Transverse colon (tissue), 4 donors: Measurements from ENCODE around the gene IL31. TPM values are rescaled to one million over a fixed set of nuclear protein-coding genes. Genes with fewer than 3 reads are reported as not detected.

Source experiments
- DNase-seq: peaks from one replicate; pipeline ENCODE4 v3.0.0-alpha.2; 2019
- H3K27ac ChIP-seq, 4 donors: fragments of 200-600 bp; sonication (generic); 2 replicates each; pipeline ENCODE4 v1.5.1; 2016 to 2018; ENCODE audit warnings: inconsistent platforms in 4 of 4
- H3K27me3 ChIP-seq: fragments of 200-600 bp; sonication (generic); 2 replicates; pipeline ENCODE4 v1.5.1; 2017; ENCODE audit warnings: inconsistent platforms
- H3K36me3 ChIP-seq, 4 donors: fragments of 200-600 bp; sonication (generic); 2 replicates each; pipeline ENCODE4 v1.5.1; 2017 to 2019; ENCODE audit warnings: inconsistent platforms in 4 of 4
- H3K4me1 ChIP-seq, 4 donors: fragments of 200-600 bp; sonication (generic); 2 replicates each; pipeline ENCODE4 v1.5.1; 2017 to 2020; ENCODE audit warnings: inconsistent platforms in 4 of 4
- H3K4me3 ChIP-seq, 4 donors: fragments of 200-600 bp; sonication (generic); 1 replicate in 1 of 4; 2 replicates in 3 of 4; pipeline versions ENCODE4 v1.5.1 to v1.6.1; 2017 to 2019; ENCODE audit warnings: inconsistent platforms in 4 of 4
- H3K9me3 ChIP-seq, 2 donors: fragments of 200-600 bp; sonication (generic); 2 replicates each; pipeline ENCODE4 v1.5.1; 2017 to 2019; ENCODE audit warnings: inconsistent platforms in 2 of 2
- CTCF ChIP-seq, 5 experiments: fragments of 200-600 bp in 3 of 5; fragments of 450-650 bp in 2 of 5; sonication (generic) in 3 of 5; IDR thresholded peaks; 1 replicate in 2 of 5; 2 replicates in 3 of 5; pipeline ENCODE4 v1.5.1; 2016 to 2017; ENCODE audit warnings: antibody characterized with exemption in 5 of 5, inconsistent platforms in 3 of 5, mild to moderate bottlenecking in 2 of 5, moderate library complexity in 1 of 5
- EP300 ChIP-seq: sonication (generic); formaldehyde crosslinking; IDR thresholded peaks from one replicate; pipeline ENCODE4 v1.6.1; 2017; ENCODE audit warnings: antibody characterized with exemption, low read depth
- POLR2A ChIP-seq: fragments of 450-650 bp; IDR thresholded peaks from one replicate; pipeline ENCODE4 v1.6.1; 2016; ENCODE audit warnings: antibody characterized with exemption, mild to moderate bottlenecking, moderate library complexity
- POLR2AphosphoS5 ChIP-seq, 3 donors: sonication (generic); formaldehyde crosslinking; IDR thresholded peaks; one replicate each; pipeline ENCODE4 v1.6.1; 2016; ENCODE audit warnings: antibody characterized with exemption in 3 of 3
- WGBS, 2 donors: methylation state at CpG; one replicate each; pipeline ENCODE4 v1.1.5; 2018; ENCODE audit warnings: low coverage in 1 of 2; 5-methylcytosine and 5-hydroxymethylcytosine counted together
- in situ Hi-C, 4 donors: fragments of 200-750 bp; cut with MboI; loops; one replicate each; pipeline versions ENCODE4 v1.15.0 to v1.15.1; 2017; ENCODE audit warnings: low sequenced_read_pairs in 3 of 4, low pct_ligation_motif_present in 1 of 4, low pct_unique_long_range_greater_than_20kb in 1 of 4
- intact Hi-C: fragments of 100-400 bp; cut with DNase I; formaldehyde crosslinking; loops from one replicate; pipeline ENCODE4 v1.15.1; 2023; ENCODE audit warnings: low total_unique reads
- total RNA-seq, 4 donors: library from RNA; depleted of rRNA; stranded (reverse); fragments of >200 nt; gene quantifications; one replicate each; pipeline ENCODE4 v1.1.0, GENCODE V29; 2016

The IL31 gene
- total RNA-seq, 4 donors from 2014 or later: not detected

- Histone ChIP-seq H3K4me3 (no peak overlapping the region), H3K27me3 (peaks cover 86% of the 10 kb centered on the region), H3K36me3 (no peaks in the 10 kb centered on the region), H3K27ac (no peak overlapping the region), H3K9me3 (no peaks in the 10 kb centered on the region), H3K4me1 (peaks cover 0 to 22% (median 19%) of the 10 kb centered on the region in 4 donors)
- in situ Hi-C loops (no loop called here), intact Hi-C loops (no loop called here)
- no peak for DNase-seq
- no peak for TF ChIP-seq EP300
- no peak for TF ChIP-seq CTCF (IDR thresholded peaks at IDR 0.05)
- no peak for TF ChIP-seq POLR2AphosphoS5 (IDR thresholded peaks at IDR 0.05)
- TF ChIP-seq POLR2A: no peak
- 78 to 91% methylated on average over 1 to 5 of the region's 5 CpGs for whole genome bisulfite sequencing, 2 donors
Observed at GRCh38 chr12:122201381-122201780, 27.4 kb upstream of the IL31 start.

GRCh38 chr12:122200541-122201175, 26.6 kb upstream of the IL31 start:
- intact Hi-C loops (no loop called here), in situ Hi-C loops (no loop called here)
- H3K4me3 ChIP-seq: no peak overlapping the region
- no peaks in the 10 kb centered on the region for H3K36me3 ChIP-seq
- H3K27ac ChIP-seq: no peak overlapping the region
- H3K9me3 ChIP-seq: no peaks in the 10 kb centered on the region
- TF ChIP-seq POLR2A (no peak), CTCF (IDR thresholded peaks at IDR 0.05) (no peak), POLR2AphosphoS5 (IDR thresholded peaks at IDR 0.05) (no peak), EP300 (no peak)
- peaks cover 85% of the 10 kb centered on the region for H3K27me3 ChIP-seq
- 33 to 40% methylated on average over 1 to 23 of the region's 24 CpGs for WGBS, 2 donors
- no peak for DNase-seq
- peaks cover 0 to 22% (median 19%) of the 10 kb centered on the region in 4 donors for H3K4me1 ChIP-seq

GRCh38 chr12:122199484-122200355, 25.7 kb upstream of the IL31 start:
- TF ChIP-seq POLR2A (no peak), POLR2AphosphoS5 (IDR thresholded peaks at IDR 0.05) (no peak), EP300 (no peak), CTCF (IDR thresholded peaks at IDR 0.05) (no peak)
- DNase-seq: no peak
- peaks cover 75% of the 10 kb centered on the region for H3K27me3 ChIP-seq

GRCh38 chr12:122197612-122197966, 23.6 kb upstream of the IL31 start:
- in situ Hi-C loops (loop anchor here in 2 of 4 donors (10.0 to 25.0 kb wide), 2 partner anchors 143 to 285 kb away; partner anchors contain the start of gene CFAP251 (in 1 of the 2)), intact Hi-C loops (no loop called here)
- no peak for DNase-seq
- Histone ChIP-seq H3K27me3 (peaks cover 54% of the 10 kb centered on the region), H3K4me3 (no peak overlapping the region), H3K9me3 (no peaks in the 10 kb centered on the region), H3K4me1 (peaks cover 0 to 9% (median 2%) of the 10 kb centered on the region in 4 donors), H3K27ac (no peak overlapping the region), H3K36me3 (no peaks in the 10 kb centered on the region)
- 50 to 75% methylated on average over 1 of the region's 1 CpG for WGBS, 2 donors
- TF ChIP-seq POLR2A (no peak), POLR2AphosphoS5 (IDR thresholded peaks at IDR 0.05) (no peak), CTCF (IDR thresholded peaks at IDR 0.05) (no peak), EP300 (no peak)

More at GRCh38 chr12:122199484-122200355, 25.7 kb upstream of the IL31 start:
- no peak overlapping the region for H3K4me3 ChIP-seq
- intact Hi-C loops: no loop called here
- no peaks in the 10 kb centered on the region for H3K36me3 ChIP-seq
- peaks cover 0 to 22% (median 19%) of the 10 kb centered on the region in 4 donors for H3K4me1 ChIP-seq
- in situ Hi-C loops: loop anchor here in 2 of 4 donors (10.0 to 25.0 kb wide), 2 partner anchors 145 to 287 kb away; partner anchors contain the start of gene CFAP251 (in 1 of the 2)
- H3K27ac ChIP-seq: no peak overlapping the region
- no peaks in the 10 kb centered on the region for H3K9me3 ChIP-seq
- 80 to 89% methylated on average over 3 to 29 of the region's 29 CpGs for WGBS, 2 donors
